ENCODE measurements around the gene DAW1. TPM values are rescaled to one million over a fixed set of nuclear protein-coding genes. Genes with fewer than 3 reads are reported as not detected.

DAW1 gene
- total RNA-seq, 1 experiment from 2014 or later, result 1.5 TPM

DNA sequence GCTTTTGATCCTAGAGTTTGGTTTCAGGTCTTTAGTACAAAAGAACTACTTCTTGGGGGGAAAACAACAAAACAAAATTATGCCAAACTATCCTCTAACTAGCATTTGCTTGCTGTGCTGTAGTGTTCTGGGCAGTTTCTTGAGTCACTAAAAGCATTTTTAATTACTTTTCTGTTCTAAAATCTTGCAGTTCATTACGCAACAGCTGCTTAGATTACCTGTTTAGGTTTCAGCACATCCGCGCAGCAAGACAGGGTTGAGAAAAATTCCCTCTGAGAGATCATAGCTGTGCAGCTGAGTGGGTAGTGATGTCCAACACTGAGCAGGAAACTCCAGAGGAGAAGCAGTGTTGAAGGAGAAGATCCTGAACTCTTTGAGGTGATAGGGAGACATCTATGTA lies 9.0 kb downstream of the DAW1 start:
- Histone ChIP-seq H2AFZ (ENCODE audit: low read length) (no peak overlapping the region), H3F3A (ENCODE audit: low read length, unreplicated experiment) (no peaks in the 10 kb centered on the region), H3K9ac (ENCODE audit: low read length) (no peak overlapping the region), H3K4me3 (ENCODE audit: low read length) (no peak overlapping the region), H3K4me2 (ENCODE audit: low read length) (no peak overlapping the region), H4K20me1 (ENCODE audit: low read length) (no peaks in the 10 kb centered on the region), H3K9me3 (ENCODE audit: low read length) (no peaks in the 10 kb centered on the region), H3K36me3 (ENCODE audit: low read depth, low read length) (peaks cover 4% of the 10 kb centered on the region; the same call in 1 of the 2 replicates), H3K9me2 (replicated peaks; ENCODE audit: low read length) (no peaks in the 10 kb centered on the region), H3K79me2 (ENCODE audit: low read length) (no peaks in the 10 kb centered on the region), H3K4me1 (ENCODE audit: insufficient read depth, low read length) (peaks cover 47% of the 10 kb centered on the region), H3K27me3 (ENCODE audit: low read length) (no peaks in the 10 kb centered on the region), H3K27ac (ENCODE audit: low read length) (no peak overlapping the region)
- intact Hi-C loops (cut with micrococcal nuclease), result loop anchor here (5.0 kb wide), 1 partner anchor 103 kb away; no protein-coding TSS in a partner anchor
- TF ChIP-seq EZH2phosphoT487 (IDR thresholded peaks at IDR 0.05; ENCODE audit: borderline replicate concordance, low read length) (no peak), CTCF (conservative IDR thresholded peaks at IDR 0.05; ENCODE audit: low read depth, low read length) (no peak), EZH2 (IDR thresholded peaks at IDR 0.05; ENCODE audit: low read length, unreplicated experiment) (no peak)
- CTCF ChIA-PET, result no interaction called here
- no TSS peak for BruUV-seq (replicated peaks)
- ATAC-seq (no peak), DNase-seq (no peak)
- POLR2A ChIA-PET (ENCODE audit: unreplicated experiment), result no interaction called here

DNA sequence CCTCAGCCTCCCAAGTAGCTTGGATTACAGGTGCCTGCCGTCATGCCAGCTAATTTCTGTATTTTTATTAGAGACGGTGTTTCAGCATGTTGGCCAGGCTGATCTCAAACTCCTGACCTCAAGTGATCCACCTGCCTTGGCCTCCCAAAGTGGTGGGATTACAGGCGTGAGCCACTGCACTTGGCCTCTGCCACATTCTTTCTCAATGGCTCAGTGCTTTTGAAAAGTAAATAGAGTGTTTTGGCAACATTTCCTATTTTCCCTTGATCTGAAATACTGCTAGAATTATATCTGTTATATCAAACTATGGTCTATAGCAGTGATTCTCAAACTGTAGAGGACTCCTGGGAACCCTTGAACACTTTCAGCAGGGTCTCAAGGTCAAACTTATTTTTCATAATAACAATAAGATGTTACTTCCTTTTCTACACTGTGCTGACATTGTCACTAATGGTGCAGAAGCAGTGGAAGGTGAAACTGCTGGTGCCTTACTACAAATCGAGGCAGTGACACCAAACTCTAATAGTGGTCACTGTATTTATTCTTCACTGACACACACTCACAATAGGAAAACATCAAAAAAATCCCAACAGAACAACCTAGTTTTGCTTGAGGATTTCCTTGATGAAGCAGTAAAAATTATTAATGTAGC lies 10.6 kb downstream of the DAW1 start:
- Histone ChIP-seq H3K9ac (ENCODE audit: low read length) (no peak overlapping the region), H3K4me1 (ENCODE audit: insufficient read depth, low read length) (peaks cover 32% of the 10 kb centered on the region), H3K4me2 (ENCODE audit: low read length) (no peak overlapping the region), H3K4me3 (ENCODE audit: low read length) (no peak overlapping the region), H3K9me3 (ENCODE audit: low read length) (no peaks in the 10 kb centered on the region), H3K79me2 (ENCODE audit: low read length) (no peaks in the 10 kb centered on the region), H3F3A (ENCODE audit: low read length, unreplicated experiment) (no peaks in the 10 kb centered on the region), H3K36me3 (ENCODE audit: low read depth, low read length) (peaks cover 4% of the 10 kb centered on the region; the same call in 1 of the 2 replicates), H3K27me3 (ENCODE audit: low read length) (no peaks in the 10 kb centered on the region), H3K9me2 (replicated peaks; ENCODE audit: low read length) (no peaks in the 10 kb centered on the region), H4K20me1 (ENCODE audit: low read length) (no peaks in the 10 kb centered on the region), H2AFZ (ENCODE audit: low read length) (no peak overlapping the region), H3K27ac (ENCODE audit: low read length) (no peak overlapping the region)
- CTCF ChIA-PET, result no interaction called here
- intact Hi-C loops (cut with micrococcal nuclease), result loop anchor here (5.0 kb wide), 1 partner anchor 105 kb away; no protein-coding TSS in a partner anchor
- peak; percentile 71 for DNase-seq
- no TSS peak for BruUV-seq (replicated peaks)
- peak; percentile 38; the same call in 1 of the 2 replicates for ATAC-seq
- TF ChIP-seq EZH2phosphoT487 (IDR thresholded peaks at IDR 0.05; ENCODE audit: borderline replicate concordance, low read length), result no peak
- no peak for TF ChIP-seq EZH2 (IDR thresholded peaks at IDR 0.05; ENCODE audit: low read length, unreplicated experiment)
- TF ChIP-seq CTCF (conservative IDR thresholded peaks at IDR 0.05; ENCODE audit: low read depth, low read length), result no peak
- POLR2A ChIA-PET (ENCODE audit: unreplicated experiment), result no interaction called here

DNA sequence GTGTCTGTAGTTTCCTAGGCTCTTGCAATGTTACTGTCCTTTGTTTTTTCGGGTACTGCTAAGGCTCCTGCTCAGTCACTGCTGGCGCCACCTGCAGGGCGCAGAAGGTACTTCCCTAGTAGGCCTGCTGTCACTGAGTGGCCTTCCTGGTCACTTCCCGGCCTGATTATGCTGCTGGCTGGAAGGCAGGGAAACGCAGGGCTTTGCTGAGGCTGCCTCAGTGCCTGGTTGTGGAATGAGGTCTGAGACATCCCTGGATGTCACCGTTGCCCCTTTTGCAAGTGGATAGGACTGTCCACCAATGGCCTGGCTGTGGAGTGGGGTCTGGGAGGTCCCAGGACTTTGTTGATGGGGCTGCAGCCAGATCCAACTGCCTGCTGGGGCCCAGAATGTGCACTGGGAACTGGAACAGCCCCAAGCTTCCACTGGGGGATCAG lies 13.1 kb downstream of the DAW1 start:
- H4K20me1 ChIP-seq (ENCODE audit: low read length), result no peaks in the 10 kb centered on the region
- H3K4me3 ChIP-seq (ENCODE audit: low read length), result no peak overlapping the region
- H3K79me2 ChIP-seq (ENCODE audit: low read length), result no peaks in the 10 kb centered on the region
- peaks cover 4% of the 10 kb centered on the region; the same call in 1 of the 2 replicates for H3K36me3 ChIP-seq (ENCODE audit: low read depth, low read length)
- no TSS peak for BruUV-seq (replicated peaks)
- TF ChIP-seq EZH2 (IDR thresholded peaks at IDR 0.05; ENCODE audit: low read length, unreplicated experiment) (no peak), CTCF (conservative IDR thresholded peaks at IDR 0.05; ENCODE audit: low read depth, low read length) (peak; percentile 87), EZH2phosphoT487 (IDR thresholded peaks at IDR 0.05; ENCODE audit: borderline replicate concordance, low read length) (no peak)
- no peaks in the 10 kb centered on the region for H3K9me3 ChIP-seq (ENCODE audit: low read length)
- no peaks in the 10 kb centered on the region for H3K9me2 ChIP-seq (replicated peaks; ENCODE audit: low read length)
- H3K9ac ChIP-seq (ENCODE audit: low read length), result no peak overlapping the region
- H3K4me1 ChIP-seq (ENCODE audit: insufficient read depth, low read length), result peaks cover 24% of the 10 kb centered on the region
- CTCF ChIA-PET, result no interaction called here
- H3K27ac ChIP-seq (ENCODE audit: low read length), result no peak overlapping the region
- H3K4me2 ChIP-seq (ENCODE audit: low read length), result no peak overlapping the region
- DNase-seq, result peak; percentile 79
- POLR2A ChIA-PET (ENCODE audit: unreplicated experiment), result no interaction called here
- ATAC-seq, result peak; percentile 82
- no peaks in the 10 kb centered on the region for H3K27me3 ChIP-seq (ENCODE audit: low read length)
- intact Hi-C loops (cut with micrococcal nuclease), result loop anchor here (1.0 to 5.0 kb wide), 3 partner anchors 22 to 226 kb away; no protein-coding TSS in a partner anchor
- H3F3A ChIP-seq (ENCODE audit: low read length, unreplicated experiment), result no peaks in the 10 kb centered on the region
- peak overlapping the region; percentile 61; the same call in 1 of the 2 replicates for H2AFZ ChIP-seq (ENCODE audit: low read length)

Data from PC-3 (cell line).